ENCODE data around the gene URM1. TPM values are rescaled to one million over a fixed set of nuclear protein-coding genes. Genes with fewer than 3 reads are reported as not detected.

Gene URM1
- total RNA-seq, 1 experiment from 2014 or later, result 99.6 TPM

DNA sequence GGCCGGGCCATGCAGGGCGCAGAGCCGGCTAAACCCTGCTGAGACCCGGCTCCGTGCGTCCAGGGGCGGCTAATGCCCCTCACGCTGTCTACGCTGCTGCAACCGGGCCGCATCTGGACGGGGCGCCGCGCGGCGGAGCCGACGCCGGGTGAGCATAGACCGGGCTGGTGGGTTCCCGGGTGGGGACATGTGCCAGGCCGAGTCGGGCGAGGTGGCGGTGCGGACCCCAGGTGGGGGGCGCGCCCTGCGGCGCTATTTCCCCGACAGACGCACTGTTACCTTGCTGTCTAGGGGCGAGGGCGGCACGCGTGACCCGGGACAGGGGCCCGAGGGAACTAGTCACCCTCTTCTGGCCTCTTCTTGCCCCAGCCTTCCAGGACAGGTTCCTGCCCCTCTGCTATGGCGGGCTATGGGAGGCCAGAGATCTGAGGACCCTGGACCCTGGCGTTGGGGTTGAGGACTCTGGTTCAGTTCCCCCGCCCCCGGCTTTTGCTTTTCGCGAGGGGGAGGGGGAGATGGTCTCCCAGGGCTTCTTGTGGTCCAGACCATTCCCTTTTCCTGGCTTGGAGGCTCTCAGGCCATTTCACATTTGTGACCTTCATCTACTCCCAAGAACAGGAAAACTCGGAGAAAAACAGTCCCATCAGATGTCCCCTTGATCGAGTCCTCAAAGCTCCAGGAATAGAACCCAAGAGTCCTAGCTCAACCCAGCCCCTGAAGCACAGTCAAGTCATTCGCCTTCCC lies 30.3 kb upstream of the URM1 start:
- H3K36me3 ChIP-seq (replicated peaks; ENCODE audit: control insufficient read depth, insufficient read depth, low read length), result peaks cover 10% of the 10 kb centered on the region
- DNase-seq, result peak; percentile 75
- peak overlapping the region; percentile 83 for H3K4me3 ChIP-seq (ENCODE audit: insufficient read depth, low read depth, low read length)
- H3K27me3 ChIP-seq (ENCODE audit: control insufficient read depth, insufficient read depth, low read length), result no peaks in the 10 kb centered on the region

DNA sequence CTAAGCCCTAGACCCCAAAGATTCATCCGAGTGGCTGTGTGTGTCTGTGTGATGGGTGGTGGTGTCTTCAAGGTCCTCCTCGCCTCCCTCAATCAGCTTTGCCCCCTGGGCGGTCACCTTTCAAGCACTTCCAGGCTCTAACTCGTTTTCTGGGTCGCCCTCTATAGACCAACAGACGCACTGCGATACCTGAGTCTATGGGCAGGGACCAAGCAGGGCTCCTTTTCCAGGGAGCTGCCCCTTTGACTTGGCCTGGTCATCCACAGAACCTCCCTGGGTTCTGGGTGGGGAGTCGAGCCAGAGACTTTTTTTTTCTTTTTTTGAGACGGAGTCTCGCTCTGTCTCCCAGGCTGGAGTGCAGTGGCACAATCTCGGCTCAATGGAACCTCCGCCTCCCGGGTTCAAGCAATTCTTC lies 29.7 kb upstream of the URM1 start:
- Histone ChIP-seq H3K4me3 (ENCODE audit: insufficient read depth, low read depth, low read length) (peak overlapping the region; percentile 83), H3K27me3 (ENCODE audit: control insufficient read depth, insufficient read depth, low read length) (no peaks in the 10 kb centered on the region), H3K36me3 (replicated peaks; ENCODE audit: control insufficient read depth, insufficient read depth, low read length) (peaks cover 11% of the 10 kb centered on the region)
- peak; percentile 91 for DNase-seq

- no peak for DNase-seq
- Histone ChIP-seq H3K27me3 (ENCODE audit: control insufficient read depth, insufficient read depth, low read length) (no peaks in the 10 kb centered on the region), H3K4me3 (ENCODE audit: insufficient read depth, low read depth, low read length) (no peak overlapping the region), H3K36me3 (replicated peaks; ENCODE audit: control insufficient read depth, insufficient read depth, low read length) (peaks cover 15% of the 10 kb centered on the region)
Measured at GRCh38 chr9:128342971-128343680, 28.0 kb upstream of the URM1 start.

GRCh38 chr9:128343855-128344254 lies 27.3 kb upstream of the URM1 start:
- Histone ChIP-seq H3K4me3 (ENCODE audit: insufficient read depth, low read depth, low read length) (no peak overlapping the region), H3K36me3 (replicated peaks; ENCODE audit: control insufficient read depth, insufficient read depth, low read length) (peaks cover 16% of the 10 kb centered on the region), H3K27me3 (ENCODE audit: control insufficient read depth, insufficient read depth, low read length) (no peaks in the 10 kb centered on the region)
- DNase-seq, result no peak

- DNase-seq, result peak; percentile 78
- H3K27me3 ChIP-seq (ENCODE audit: control insufficient read depth, insufficient read depth, low read length), result no peaks in the 10 kb centered on the region
- no peak overlapping the region for H3K4me3 ChIP-seq (ENCODE audit: insufficient read depth, low read depth, low read length)
- H3K36me3 ChIP-seq (replicated peaks; ENCODE audit: control insufficient read depth, insufficient read depth, low read length), result peaks cover 19% of the 10 kb centered on the region
Measured at GRCh38 chr9:128344931-128345605, 26.1 kb upstream of the URM1 start.

- H3K4me3 ChIP-seq (ENCODE audit: insufficient read depth, low read depth, low read length), result no peak overlapping the region
- no peak for DNase-seq
- peaks cover 9% of the 10 kb centered on the region for H3K36me3 ChIP-seq (replicated peaks; ENCODE audit: control insufficient read depth, insufficient read depth, low read length)
- H3K27me3 ChIP-seq (ENCODE audit: control insufficient read depth, insufficient read depth, low read length), result no peaks in the 10 kb centered on the region
Measured at GRCh38 chr9:128349125-128349524, 22.0 kb upstream of the URM1 start.

DNA sequence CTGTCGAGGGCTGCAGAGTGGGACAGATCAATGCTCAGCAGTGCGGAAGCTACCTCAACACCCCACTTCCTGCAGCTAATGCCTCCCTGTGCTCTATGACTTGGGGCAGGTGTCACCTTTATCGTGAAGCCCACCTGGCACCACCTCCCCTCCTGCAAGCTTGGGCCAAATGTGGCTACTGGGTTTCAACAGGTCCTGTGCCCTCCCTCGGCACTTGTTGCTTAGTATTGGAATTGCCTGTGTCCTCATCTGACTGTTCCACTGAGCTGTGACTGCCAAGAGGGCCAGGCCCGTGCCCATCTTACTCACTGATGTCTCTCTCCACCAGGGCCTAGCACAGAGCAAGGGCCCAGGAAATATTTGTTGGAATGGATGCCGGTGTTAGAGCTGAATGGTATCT lies 21.4 kb upstream of the URM1 start:
- no peak overlapping the region for H3K4me3 ChIP-seq (ENCODE audit: insufficient read depth, low read depth, low read length)
- no peak for DNase-seq
- no peaks in the 10 kb centered on the region for H3K27me3 ChIP-seq (ENCODE audit: control insufficient read depth, insufficient read depth, low read length)
- H3K36me3 ChIP-seq (replicated peaks; ENCODE audit: control insufficient read depth, insufficient read depth, low read length), result peaks cover 9% of the 10 kb centered on the region

- Histone ChIP-seq H3K36me3 (replicated peaks; ENCODE audit: control insufficient read depth, insufficient read depth, low read length) (no peaks in the 10 kb centered on the region; the same call in none of the 2 replicates), H3K27me3 (ENCODE audit: control insufficient read depth, insufficient read depth, low read length) (no peaks in the 10 kb centered on the region), H3K4me3 (ENCODE audit: insufficient read depth, low read depth, low read length) (no peak overlapping the region)
- DNase-seq, result no peak
Measured at GRCh38 chr9:128355451-128355850, 15.7 kb upstream of the URM1 start.

- Histone ChIP-seq H3K36me3 (replicated peaks; ENCODE audit: control insufficient read depth, insufficient read depth, low read length) (no peaks in the 10 kb centered on the region; the same call in none of the 2 replicates), H3K4me3 (ENCODE audit: insufficient read depth, low read depth, low read length) (no peak overlapping the region), H3K27me3 (ENCODE audit: control insufficient read depth, insufficient read depth, low read length) (peaks cover 10% of the 10 kb centered on the region)
- no peak for DNase-seq
Measured at GRCh38 chr9:128358090-128358489, 13.1 kb upstream of the URM1 start.

- DNase-seq, result no peak
- Histone ChIP-seq H3K27me3 (ENCODE audit: control insufficient read depth, insufficient read depth, low read length) (peaks cover 17% of the 10 kb centered on the region), H3K4me3 (ENCODE audit: insufficient read depth, low read depth, low read length) (no peak overlapping the region), H3K36me3 (replicated peaks; ENCODE audit: control insufficient read depth, insufficient read depth, low read length) (no peaks in the 10 kb centered on the region; the same call in none of the 2 replicates)
Measured at GRCh38 chr9:128358861-128359260, 12.3 kb upstream of the URM1 start.

DNA sequence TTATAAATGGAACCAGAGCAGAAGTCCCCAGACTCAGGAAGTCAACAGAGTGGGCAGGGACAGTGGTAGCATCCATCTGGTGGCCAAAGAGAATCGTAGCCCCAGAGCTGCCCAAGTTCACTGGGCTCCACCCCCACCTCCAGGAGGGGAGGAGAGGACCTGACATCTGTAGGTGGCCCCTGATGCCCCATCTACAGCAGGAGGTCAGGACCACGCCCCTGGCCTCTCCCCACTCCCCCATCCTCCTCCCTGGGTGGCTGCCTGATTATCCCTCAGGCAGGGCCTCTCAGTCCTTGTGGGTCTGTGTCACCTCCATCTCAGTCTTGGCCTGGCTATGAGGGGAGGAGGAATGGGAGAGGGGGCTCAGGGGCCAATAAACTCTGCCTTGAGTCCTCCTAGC lies 10.3 kb upstream of the URM1 start:
- DNase-seq, result no peak

DNA sequence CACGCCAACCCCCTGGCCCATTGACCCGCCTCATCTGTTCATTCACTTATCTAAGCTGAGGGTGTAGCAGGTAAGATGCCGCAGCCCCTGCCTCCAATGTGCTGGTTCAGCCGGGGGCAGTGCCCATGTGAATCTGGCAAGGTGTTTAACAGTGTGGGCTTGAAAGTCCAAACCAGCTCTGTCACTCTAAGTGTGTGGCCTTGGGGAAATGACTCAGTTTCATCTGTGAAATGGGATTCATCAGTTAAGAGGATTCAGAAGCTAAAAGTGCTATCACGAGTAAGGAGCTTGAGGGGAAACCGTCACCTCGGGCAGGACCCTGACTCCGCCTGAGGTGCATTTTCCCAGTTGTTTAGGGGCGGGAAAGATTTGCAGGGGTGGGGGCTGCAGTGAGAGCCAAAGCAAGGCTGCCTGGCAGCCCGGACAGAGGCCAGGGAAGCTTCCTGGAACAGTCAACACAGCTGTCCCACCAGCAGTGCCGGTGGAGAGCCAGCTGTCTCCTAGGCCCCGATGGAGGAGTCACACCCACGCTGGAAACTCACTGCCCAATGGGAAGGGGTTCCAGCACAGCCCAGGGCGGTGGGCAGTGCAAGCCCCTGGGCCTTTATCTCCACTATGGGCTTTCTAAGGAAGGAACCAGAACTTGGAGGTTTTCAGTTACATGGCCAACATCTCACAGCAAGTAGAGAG lies 9.7 kb upstream of the URM1 start:
- no peaks in the 10 kb centered on the region for H3K36me3 ChIP-seq (replicated peaks; ENCODE audit: control insufficient read depth, insufficient read depth, low read length)
- peaks cover 32% of the 10 kb centered on the region for H3K27me3 ChIP-seq (ENCODE audit: control insufficient read depth, insufficient read depth, low read length)
- H3K4me3 ChIP-seq (ENCODE audit: insufficient read depth, low read depth, low read length), result no peak overlapping the region
- no peak for DNase-seq

More for the DNA sequence above, 10.3 kb upstream of the URM1 start:
- peaks cover 29% of the 10 kb centered on the region for H3K27me3 ChIP-seq (ENCODE audit: control insufficient read depth, insufficient read depth, low read length)
- no peaks in the 10 kb centered on the region; the same call in 1 of the 2 replicates for H3K36me3 ChIP-seq (replicated peaks; ENCODE audit: control insufficient read depth, insufficient read depth, low read length)
- no peak overlapping the region for H3K4me3 ChIP-seq (ENCODE audit: insufficient read depth, low read depth, low read length)

GRCh38 chr9:128361986-128362646 lies 9.1 kb upstream of the URM1 start:
- H3K36me3 ChIP-seq (replicated peaks; ENCODE audit: control insufficient read depth, insufficient read depth, low read length), result no peaks in the 10 kb centered on the region
- peak; percentile 95 for DNase-seq
- peaks cover 39% of the 10 kb centered on the region for H3K27me3 ChIP-seq (ENCODE audit: control insufficient read depth, insufficient read depth, low read length)
- no peak overlapping the region; the same call in 1 of the 2 replicates for H3K4me3 ChIP-seq (ENCODE audit: insufficient read depth, low read depth, low read length)

DNA sequence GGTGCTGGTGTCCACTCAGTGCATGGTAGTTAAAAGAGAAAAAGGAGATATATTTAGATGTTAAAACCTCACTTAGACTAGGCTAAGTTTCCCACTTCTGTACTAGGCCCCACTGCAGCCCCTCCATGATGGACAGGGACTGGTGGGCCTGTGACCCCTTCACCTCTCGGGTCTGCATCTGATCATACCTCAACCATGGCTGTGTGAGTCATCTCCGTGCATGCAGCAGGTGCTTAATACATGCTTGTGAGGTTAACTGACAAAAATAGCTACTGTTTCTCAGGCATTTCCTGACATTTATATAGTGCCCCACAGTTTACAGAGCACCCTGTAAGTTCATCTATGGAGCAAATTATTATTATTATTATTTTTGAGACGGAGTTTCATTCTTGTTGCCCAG lies 8.4 kb upstream of the URM1 start:
- H3K36me3 ChIP-seq (replicated peaks; ENCODE audit: control insufficient read depth, insufficient read depth, low read length), result no peaks in the 10 kb centered on the region
- peaks cover 39% of the 10 kb centered on the region for H3K27me3 ChIP-seq (ENCODE audit: control insufficient read depth, insufficient read depth, low read length)
- no peak for DNase-seq
- H3K4me3 ChIP-seq (ENCODE audit: insufficient read depth, low read depth, low read length), result no peak overlapping the region
